Endothelial cell (in vitro differentiated cells): ENCODE results near the gene YPEL3. TPM values are rescaled to one million over a fixed set of nuclear protein-coding genes. Genes with fewer than 3 reads are reported as not detected.
A peak's percentile ranks its signal among the peaks of the same experiment; 100 is the strongest.

Experiments used
- DNase-seq: peaks from one replicate; pipeline ENCODE4 v3.0.0; 2021; ENCODE audit warnings: low spot score
- H3K27ac Mint-ChIP-seq: one replicate; pipeline ENCODE4 v1.8.0; 2021; ENCODE audit warnings: mixed read lengths, inconsistent platforms; ENCODE audit not compliant: unreplicated experiment
- H3K27me3 Mint-ChIP-seq: one replicate; pipeline ENCODE4 v1.8.0; 2021; ENCODE audit warnings: mild to moderate bottlenecking, moderate library complexity, mixed read lengths, inconsistent platforms; ENCODE audit not compliant: unreplicated experiment
- H3K36me3 Mint-ChIP-seq: one replicate; pipeline ENCODE4 v1.8.0; 2021; ENCODE audit warnings: mild to moderate bottlenecking, low read depth, mixed read lengths, inconsistent platforms; ENCODE audit not compliant: unreplicated experiment
- H3K4me1 Mint-ChIP-seq: one replicate; pipeline ENCODE4 v1.8.0; 2021; ENCODE audit warnings: mild to moderate bottlenecking, mixed read lengths, inconsistent platforms; ENCODE audit not compliant: unreplicated experiment
- H3K4me3 Mint-ChIP-seq: one replicate; pipeline ENCODE4 v1.8.0; 2021; ENCODE audit warnings: mild to moderate bottlenecking, mixed read lengths, inconsistent platforms; ENCODE audit not compliant: unreplicated experiment
- H3K9me3 Mint-ChIP-seq: one replicate; pipeline ENCODE4 v1.8.0; 2021; ENCODE audit warnings: mixed read lengths, inconsistent platforms; ENCODE audit not compliant: unreplicated experiment
- CTCF ChIP-seq: fragments of 200-600 bp; sonication (generic); IDR thresholded peaks from one replicate; pipeline ENCODE4 v1.5.0; 2021; ENCODE audit warnings: antibody characterized with exemption; ENCODE audit not compliant: unreplicated experiment
- total RNA-seq: library from RNA; stranded (reverse); fragmentation: NEBNext Ultra II Directional; extraction: Animal tissue kit (Norgen Biotek cat#: 25700); gene quantifications from one replicate; pipeline ENCODE4 v1.2.1, GENCODE V29; 2021; ENCODE audit not compliant: unreplicated experiment

YPEL3 gene
- total RNA-seq, 1 donor from 2014 or later, result 45.9 TPM

DNA sequence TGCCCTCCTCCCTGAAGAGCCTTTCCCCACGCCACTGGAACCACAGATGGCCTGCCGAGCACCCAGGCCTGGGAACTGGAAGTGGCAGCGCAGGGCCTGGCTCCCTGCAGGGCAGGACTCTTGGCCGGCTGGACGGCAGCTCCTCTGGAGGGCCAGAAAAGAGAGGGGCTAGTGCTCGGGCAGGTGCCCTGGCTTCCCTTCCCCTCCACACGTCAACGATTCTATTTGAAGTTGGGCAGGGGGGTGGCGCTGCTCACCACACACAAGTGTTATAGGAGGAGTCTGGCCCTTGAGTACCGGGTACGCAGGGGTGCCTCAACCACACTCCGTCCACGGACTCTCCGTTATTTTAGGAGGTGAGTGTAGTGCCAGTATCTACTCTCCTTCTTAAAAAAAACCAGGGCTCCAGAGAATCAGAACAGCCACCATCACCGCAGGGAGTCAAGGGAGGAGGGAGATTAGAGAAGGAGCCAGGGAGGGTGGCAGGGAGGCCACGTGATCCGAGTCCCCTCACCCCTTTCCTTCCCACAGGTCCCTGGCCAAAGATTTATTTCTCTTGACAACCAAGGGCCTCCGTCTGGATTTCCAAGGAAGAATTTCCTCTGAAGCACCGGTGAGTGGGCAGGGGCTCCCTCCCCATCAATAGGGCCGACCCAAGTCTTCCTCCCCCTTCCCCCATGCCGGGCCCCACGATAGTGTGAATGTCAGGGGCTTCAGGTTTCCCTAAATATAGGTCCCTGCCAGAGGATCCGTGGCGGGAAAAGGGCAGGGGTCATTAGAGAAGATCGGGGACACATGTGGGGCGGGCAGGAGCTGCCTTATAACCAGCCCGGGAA, 31.9 kb downstream of the YPEL3 start:
- no peaks in the 10 kb centered on the region for H3K9me3 Mint-ChIP-seq
- no peak for TF ChIP-seq CTCF
- no peak overlapping the region for H3K27ac Mint-ChIP-seq
- H3K4me3 Mint-ChIP-seq, result peak overlapping the region; percentile 85
- H3K4me1 Mint-ChIP-seq, result peaks cover 14% of the 10 kb centered on the region
- H3K27me3 Mint-ChIP-seq, result peaks cover 7% of the 10 kb centered on the region
- peaks cover 25% of the 10 kb centered on the region for H3K36me3 Mint-ChIP-seq
- DNase-seq, result peak; percentile 23

- Mint-ChIP-seq H3K4me3 (no peak overlapping the region), H3K27me3 (peaks cover 6% of the 10 kb centered on the region), H3K36me3 (peaks cover 20% of the 10 kb centered on the region), H3K27ac (no peak overlapping the region), H3K9me3 (no peaks in the 10 kb centered on the region), H3K4me1 (peaks cover 14% of the 10 kb centered on the region)
- no peak for TF ChIP-seq CTCF
- DNase-seq, result no peak
Measured at GRCh38 chr16:30063278-30063892, 32.6 kb downstream of the YPEL3 start.

GRCh38 chr16:30060836-30061554, 35.0 kb downstream of the YPEL3 start:
- no peak for TF ChIP-seq CTCF
- no peak for DNase-seq
- no peaks in the 10 kb centered on the region for H3K9me3 Mint-ChIP-seq
- H3K4me3 Mint-ChIP-seq, result no peak overlapping the region
- H3K27me3 Mint-ChIP-seq, result peaks cover 2% of the 10 kb centered on the region
- H3K27ac Mint-ChIP-seq, result no peak overlapping the region
- peaks cover 6% of the 10 kb centered on the region for H3K36me3 Mint-ChIP-seq
- H3K4me1 Mint-ChIP-seq, result peaks cover 2% of the 10 kb centered on the region

GRCh38 chr16:30060346-30060745, 35.7 kb downstream of the YPEL3 start:
- no peak overlapping the region for H3K27ac Mint-ChIP-seq

More at GRCh38 chr16:30060346-30060745, 35.7 kb downstream of the YPEL3 start:
- Mint-ChIP-seq H3K27me3 (peaks cover 2% of the 10 kb centered on the region), H3K4me1 (peaks cover 2% of the 10 kb centered on the region), H3K4me3 (no peak overlapping the region), H3K9me3 (no peaks in the 10 kb centered on the region), H3K36me3 (peaks cover 6% of the 10 kb centered on the region)
- no peak for DNase-seq
- no peak for TF ChIP-seq CTCF
